Naive thymus-derived CD4-positive, alpha-beta T cell (primary cell): ENCODE measurements around the gene ELMO3. TPM values are rescaled to one million over a fixed set of nuclear protein-coding genes. Genes with fewer than 3 reads are reported as not detected.

ENCODE experiments used
- ATAC-seq: fragments of 150-1000 bp; cut with Tn5 transposase; 2 replicates; pipeline ENCODE4 v1.10.0; 2021; ENCODE audit warnings: mild to moderate bottlenecking, moderate library complexity
- CTCF ChIA-PET: fragments of 350-600 bp; sonication (Branson Sonifier 250); formaldehyde crosslinking; loops from one replicate; lab custom pipeline; 2021; ENCODE audit warnings: antibody characterized with exemption; lab: Charles Lee
- POLR2A ChIA-PET: fragments of 350-600 bp; sonication (Branson Sonifier 250); formaldehyde crosslinking; loops from one replicate; lab custom pipeline; 2021; ENCODE audit warnings: antibody characterized with exemption, inconsistent platforms; lab: Charles Lee
- DNase-seq, 9 donors: peaks; one replicate each; pipeline versions ENCODE4 v3.0.0 to v3.0.0-alpha.2; 2020 to 2022; ENCODE audit warnings: mixed read lengths in 1 of 9
- H3K27ac ChIP-seq: one replicate; pipeline ENCODE4 v1.7.0; 2013; ENCODE audit warnings: mild to moderate bottlenecking, low read depth, low read length, moderate library complexity
- H3K27me3 ChIP-seq, 2 donors: one replicate each; pipeline ENCODE4 v1.7.0; 2013; ENCODE audit warnings: low read length in 2 of 2, mild to moderate bottlenecking in 2 of 2, moderate library complexity in 2 of 2; ENCODE audit not compliant: control insufficient read depth in 2 of 2, insufficient read depth in 2 of 2
- H3K36me3 ChIP-seq, 3 experiments: 1 replicate in 2 of 3; 2 replicates in 1 of 3; pipeline ENCODE4 v1.7.0; 2013; ENCODE audit warnings: low read length in 3 of 3, mild to moderate bottlenecking in 3 of 3, moderate library complexity in 1 of 3; ENCODE audit not compliant: insufficient read depth in 3 of 3, control insufficient read depth in 2 of 3
- H3K4me1 ChIP-seq, 2 donors: one replicate each; pipeline ENCODE4 v1.7.0; 2013; ENCODE audit warnings: low read length in 2 of 2, mild to moderate bottlenecking in 2 of 2, moderate library complexity in 1 of 2; ENCODE audit not compliant: control insufficient read depth in 2 of 2, insufficient read depth in 2 of 2
- H3K4me3 ChIP-seq: 2 replicates; pipeline ENCODE4 v1.7.0; 2013; ENCODE audit warnings: mild to moderate bottlenecking, low read length
- H3K9me3 ChIP-seq, 3 experiments: 1 replicate in 2 of 3; 2 replicates in 1 of 3; pipeline ENCODE4 v1.7.0; 2013; ENCODE audit warnings: low read length in 3 of 3; ENCODE audit not compliant: control insufficient read depth in 2 of 3
- H3K27ac Mint-ChIP-seq, 9 donors: one replicate each; pipeline ENCODE4 v1.8.0; 2020 to 2022; ENCODE audit warnings: mixed read lengths in 9 of 9, mild to moderate bottlenecking in 8 of 9, moderate library complexity in 5 of 9, inconsistent platforms in 2 of 9
- H3K27me3 Mint-ChIP-seq, 5 donors: one replicate each; pipeline ENCODE4 v1.8.0; 2021 to 2022; ENCODE audit warnings: mixed read lengths in 5 of 5, mild to moderate bottlenecking in 1 of 5
- H3K36me3 Mint-ChIP-seq, 5 donors: one replicate each; pipeline ENCODE4 v1.8.0; 2020 to 2022; ENCODE audit warnings: mixed read lengths in 5 of 5, mild to moderate bottlenecking in 3 of 5, inconsistent platforms in 1 of 5
- H3K4me1 Mint-ChIP-seq, 7 donors: one replicate each; pipeline ENCODE4 v1.8.0; 2020 to 2022; ENCODE audit warnings: mixed read lengths in 7 of 7, mild to moderate bottlenecking in 3 of 7, inconsistent platforms in 1 of 7
- H3K4me3 Mint-ChIP-seq, 10 donors: one replicate each; pipeline ENCODE4 v1.8.0; 2020 to 2022; ENCODE audit warnings: mild to moderate bottlenecking in 10 of 10, mixed read lengths in 10 of 10, moderate library complexity in 6 of 10, inconsistent platforms in 2 of 10
- H3K9me3 Mint-ChIP-seq, 11 donors: one replicate each; pipeline ENCODE4 v1.8.0; 2020 to 2022; ENCODE audit warnings: mixed read lengths in 11 of 11, mild to moderate bottlenecking in 4 of 11, inconsistent platforms in 1 of 11, moderate library complexity in 1 of 11
- intact Hi-C, 2 donors: fragments of 100-400 bp; cut with micrococcal nuclease; formaldehyde crosslinking; loops; one replicate each; pipeline ENCODE4 v1.15.1; 2023
- polyA plus RNA-seq, 2 donors: library from polyadenylated mRNA; unstranded; fragments of 300-500 nt; fragmentation: Illumina TruSeq; gene quantifications; one replicate each; pipeline ENCODE4 v1.2.3, GENCODE V29; 2021
- total RNA-seq, 6 experiments: library from RNA in 5 of 6; stranded (reverse) in 5 of 6; gene quantifications; 1 replicate in 5 of 6; 2 replicates in 1 of 6; pipeline ENCODE4 v1.2.3 and lab custom pipeline; 2021 to 2026

ELMO3 gene
- total and polyA plus RNA-seq, 7 experiments from 2014 or later: 0.07 to 9.1 (median 5.6) TPM; not detected in 1

DNA sequence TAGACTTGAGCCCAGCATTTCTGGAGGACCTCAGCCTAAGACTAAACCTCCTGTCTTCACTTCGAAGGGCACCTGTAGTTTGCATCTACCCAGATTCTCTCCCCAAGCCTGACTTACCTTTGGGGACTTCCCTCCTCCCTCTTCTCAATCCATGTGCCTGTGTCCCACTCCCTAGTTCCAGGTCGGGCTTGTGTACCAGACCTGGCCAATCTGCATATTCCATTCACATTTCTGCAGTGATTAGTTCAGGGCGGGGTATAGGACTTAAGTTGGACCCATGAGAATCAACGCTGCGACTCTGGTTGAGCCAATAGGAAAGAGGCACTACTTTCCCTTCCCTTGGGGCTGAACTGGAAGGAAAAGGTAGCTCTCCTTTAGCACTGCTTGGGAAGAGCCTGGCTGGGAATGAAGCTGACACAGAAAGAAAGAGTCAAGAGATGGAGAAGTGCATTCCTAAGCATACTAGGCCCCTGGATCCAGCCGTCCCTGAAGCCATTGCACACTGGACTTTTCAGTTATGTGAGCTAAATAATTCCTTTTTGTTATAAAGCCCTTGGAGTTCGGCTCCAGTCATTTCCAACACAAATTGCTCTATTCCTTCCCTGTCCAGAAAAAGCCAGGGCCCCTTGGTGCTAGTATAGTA lies 41.7 kb upstream of the ELMO3 start:
- Mint-ChIP-seq H3K27me3 (peaks cover 0 to 13% (median 7%) of the 10 kb centered on the region in 5 donors), H3K36me3 (peaks cover 0 to 55% (median 0%) of the 10 kb centered on the region in 5 donors), H3K4me1 (peaks cover 38 to 64% (median 52%) of the 10 kb centered on the region in 7 donors), H3K27ac (peak overlapping the region; percentile 94 to 99 (median 95)), H3K9me3 (peaks cover 0 to 1% (median 0%) of the 10 kb centered on the region in 11 donors), H3K4me3 (peak overlapping the region; percentile 13 to 92 (median 65))
- peaks cover 0 to 3% of the 10 kb centered on the region in 2 donors for H3K27me3 ChIP-seq
- H3K4me3 ChIP-seq: peak overlapping the region; percentile 78
- peak overlapping the region; percentile 94 for H3K27ac ChIP-seq
- H3K4me1 ChIP-seq: peaks cover 35 to 39% of the 10 kb centered on the region in 2 donors
- ChIA-PET POLR2A (interaction anchor here (0.6 to 1.2 kb wide), 8 partner anchors 11 to 139 kb away, joined by 3 to 4 read pairs (median 4); partner anchors contain the start of gene SLC9A5), CTCF (interaction anchor here (0.7 to 2.4 kb wide), 11 partner anchors 15 to 203 kb away, joined by 3 to 11 read pairs (median 4); no protein-coding TSS in a partner anchor)
- intact Hi-C loops: no loop called here
- DNase-seq (no peak), ATAC-seq (no peak)
- H3K36me3 ChIP-seq: peaks cover 0 to 3% (median 0%) of the 10 kb centered on the region in 3 experiments
- H3K9me3 ChIP-seq: no peaks in the 10 kb centered on the region

DNA sequence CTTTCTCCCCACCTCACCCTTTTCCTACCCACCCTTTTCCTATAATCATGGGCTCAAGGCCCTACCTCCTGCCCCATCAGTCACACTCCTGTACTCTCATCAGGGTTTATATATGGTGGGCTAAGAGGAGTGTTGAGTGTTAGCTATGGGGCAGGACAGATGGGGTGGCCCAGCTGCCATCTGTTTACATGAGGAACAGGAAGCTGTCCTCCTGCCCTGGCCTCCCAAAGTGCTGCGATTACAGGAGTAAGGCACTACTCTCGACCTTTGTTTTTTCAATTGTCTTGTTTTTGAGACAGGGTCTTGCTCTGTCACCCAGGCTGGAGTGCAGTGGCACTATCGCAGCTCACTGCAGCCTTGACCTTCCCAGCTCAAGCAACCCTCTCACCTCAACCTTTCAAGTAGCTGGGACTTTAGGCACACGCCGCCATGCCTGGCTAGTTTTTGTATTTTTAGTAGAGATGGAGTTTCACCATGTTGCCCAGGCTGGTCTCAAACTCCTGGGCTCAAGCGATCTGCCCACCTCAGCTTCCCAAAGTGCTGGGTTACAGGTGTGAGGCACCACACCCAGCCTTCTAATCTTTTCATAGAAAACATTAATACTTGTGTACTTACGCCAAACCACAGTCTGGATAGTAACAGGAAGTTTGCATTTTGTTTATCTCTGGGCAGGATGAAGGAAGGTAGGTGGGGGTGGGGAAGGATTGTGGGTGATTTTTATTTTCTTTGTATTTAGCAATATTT lies 40.9 kb upstream of the ELMO3 start:
- Mint-ChIP-seq H3K27me3 (peaks cover 0 to 11% (median 10%) of the 10 kb centered on the region in 5 donors), H3K9me3 (peaks cover 0 to 1% (median 0%) of the 10 kb centered on the region in 11 donors), H3K27ac (peak overlapping the region; percentile 94 to 99 (median 95)), H3K36me3 (peaks cover 0 to 52% (median 0%) of the 10 kb centered on the region in 5 donors), H3K4me1 (peaks cover 34 to 64% (median 54%) of the 10 kb centered on the region in 7 donors), H3K4me3 (peak overlapping the region; percentile 76 to 93 (median 87))
- ChIA-PET POLR2A (interaction anchor here (0.6 to 4.6 kb wide), 13 partner anchors 10 to 140 kb away, joined by 3 to 31 read pairs (median 4); partner anchors contain the start of genes MATCAP1, SLC9A5 and TMEM208), CTCF (interaction anchor here (0.7 to 1.3 kb wide), 9 partner anchors 16 to 204 kb away, joined by 3 to 7 read pairs (median 3); no protein-coding TSS in a partner anchor)
- H3K27me3 ChIP-seq: peaks cover 0 to 9% of the 10 kb centered on the region in 2 donors
- ATAC-seq (no peak), DNase-seq (peak in 3 of 9 donors; percentile 27 to 55 (median 43))
- intact Hi-C loops: loop anchor here in 1 of 2 donors (2.0 kb wide), 1 partner anchor 173 kb away; no protein-coding TSS in a partner anchor
- H3K4me3 ChIP-seq: peak overlapping the region; percentile 78
- peak overlapping the region; percentile 94 for H3K27ac ChIP-seq
- peaks cover 0 to 3% (median 0%) of the 10 kb centered on the region in 3 experiments for H3K36me3 ChIP-seq
- H3K4me1 ChIP-seq: peaks cover 43 to 44% of the 10 kb centered on the region in 2 donors
- H3K9me3 ChIP-seq: no peaks in the 10 kb centered on the region

GRCh38 chr16:67158637-67159600 lies 40.0 kb upstream of the ELMO3 start:
- Mint-ChIP-seq H3K27ac (peak overlapping the region; percentile 94 to 99 (median 95)), H3K4me1 (peaks cover 27 to 65% (median 52%) of the 10 kb centered on the region in 7 donors), H3K4me3 (peak overlapping the region; percentile 76 to 93 (median 87)), H3K36me3 (peaks cover 0 to 47% (median 0%) of the 10 kb centered on the region in 5 donors), H3K9me3 (no peaks in the 10 kb centered on the region), H3K27me3 (peaks cover under 1 to 11% (median 9%) of the 10 kb centered on the region in 5 donors)
- intact Hi-C loops: loop anchor here (1.0 to 2.0 kb wide), 5 partner anchors 50 to 182 kb away; partner anchors contain the start of genes CBFB (in 1 of the 2), FHOD1 (in 1 of the 2) and PHAF1 (in 1 of the 2)
- Histone ChIP-seq H3K4me1 (peaks cover 49 to 52% of the 10 kb centered on the region in 2 donors), H3K27ac (peak overlapping the region; percentile 94), H3K36me3 (peaks cover 0 to 3% (median 0%) of the 10 kb centered on the region in 3 experiments), H3K9me3 (no peaks in the 10 kb centered on the region), H3K4me3 (peak overlapping the region; percentile 78), H3K27me3 (peaks cover 0 to 12% of the 10 kb centered on the region in 2 donors)
- POLR2A ChIA-PET: interaction anchor here (0.6 to 4.6 kb wide), 12 partner anchors 8 to 175 kb away, joined by 3 to 31 read pairs (median 5); partner anchors contain the start of genes B3GNT9, E2F4, FHOD1 and MATCAP1
- peak; percentile 55 for ATAC-seq
- DNase-seq: peak in 8 of 9 donors; percentile 58 to 85 (median 72)
- CTCF ChIA-PET: interaction anchor here (0.8 to 1.7 kb wide), 5 partner anchors 11 to 176 kb away, joined by 3 to 9 read pairs (median 4); partner anchors contain the start of genes MATCAP1 and NOL3

GRCh38 chr16:67161595-67162058 lies 37.3 kb upstream of the ELMO3 start:
- peaks cover 25 to 62% (median 44%) of the 10 kb centered on the region in 7 donors for H3K4me1 Mint-ChIP-seq
- ChIA-PET POLR2A (interaction anchor here (0.9 to 4.6 kb wide), 7 partner anchors 10 to 66 kb away, joined by 4 to 31 read pairs (median 8); partner anchors contain the start of genes B3GNT9, MATCAP1, NOL3 and TMEM208), CTCF (interaction anchor here (1.1 to 1.8 kb wide), 2 partner anchors 11 to 136 kb away, joined by 3 to 5 read pairs; no protein-coding TSS in a partner anchor)
- ATAC-seq: no peak
- no peaks in the 10 kb centered on the region for H3K9me3 Mint-ChIP-seq
- peak overlapping the region in 8 of 10 donors; percentile 11 to 74 (median 46) for H3K4me3 Mint-ChIP-seq
- intact Hi-C loops: loop anchor here (1.0 to 2.0 kb wide), 5 partner anchors 9 to 227 kb away; partner anchors contain the start of genes CIAO2B (in 1 of the 2), NOL3 (in 1 of the 2) and TMEM208 (in 1 of the 2)
- no peaks in the 10 kb centered on the region for H3K9me3 ChIP-seq
- peaks cover 16 to 22% (median 19%) of the 10 kb centered on the region in 5 donors for H3K27me3 Mint-ChIP-seq
- H3K27ac Mint-ChIP-seq: peak overlapping the region in 1 of 9 donors; percentile 82
- DNase-seq: no peak
- H3K27me3 ChIP-seq: peaks cover 9 to 26% of the 10 kb centered on the region in 2 donors
- peaks cover 0 to 44% (median 0%) of the 10 kb centered on the region in 5 donors for H3K36me3 Mint-ChIP-seq
- H3K27ac ChIP-seq: no peak overlapping the region
- no peak overlapping the region for H3K4me3 ChIP-seq
- H3K36me3 ChIP-seq: peaks cover 0 to 3% (median 0%) of the 10 kb centered on the region in 3 experiments
- peaks cover 39 to 66% of the 10 kb centered on the region in 2 donors for H3K4me1 ChIP-seq
